Superior temporal gyrus (tissue), 1 donor: Measurements from ENCODE around the gene KIAA1549.
"Not testable (repeated sequence)": the region's sequence is repeated elsewhere in the genome, so short reads cannot be mapped to it uniquely, and the experiment has no call there.

Experiments
- DNase-seq: peaks from one replicate; pipeline ENCODE4 v3.0.0-alpha.2; 2016; ENCODE audit errors: extremely low spot score

The KIAA1549 gene

GRCh38 chr7:138981332-138982203 is at the start of gene KIAA1549:
Gene KIAA1549, minus strand, starts transcription at chr7:138981389. Its CDS starts 120 bp downstream, at chr7:138981269.
- no peak for DNase-seq

- DNase-seq: no peak
These were observed 48.2 kb upstream of the KIAA1549 start for GRCh38 chr7:139029353-139029752.

- no peak for DNase-seq
These were observed 45.4 kb upstream of the KIAA1549 start for GRCh38 chr7:139026551-139026950.

- not testable (repeated sequence) for DNase-seq
These were observed 44.7 kb upstream of the KIAA1549 start for GRCh38 chr7:139025861-139026260.

GRCh38 chr7:139023076-139023475 is 41.9 kb upstream of the KIAA1549 start:
- no peak for DNase-seq

GRCh38 chr7:139022286-139022685 is 41.1 kb upstream of the KIAA1549 start:
- no peak for DNase-seq

GRCh38 chr7:139018910-139019309 is 37.7 kb upstream of the KIAA1549 start:
- DNase-seq: no peak

- peak; percentile 85 for DNase-seq
These were observed 35.8 kb upstream of the KIAA1549 start for GRCh38 chr7:139016931-139017511.

GRCh38 chr7:139011373-139011772 is 30.2 kb upstream of the KIAA1549 start:
- DNase-seq: no peak

GRCh38 chr7:139004321-139005090 is 23.3 kb upstream of the KIAA1549 start:
- no peak for DNase-seq

- no peak for DNase-seq
These were observed 18.2 kb upstream of the KIAA1549 start for GRCh38 chr7:138999414-138999813.

- DNase-seq: peak; percentile 63
These were observed 10.9 kb upstream of the KIAA1549 start for GRCh38 chr7:138992052-138992531.

GRCh38 chr7:138987686-138988085 is 6.5 kb upstream of the KIAA1549 start:
- DNase-seq: no peak

- DNase-seq: no peak
These were observed 1.0 kb upstream of the KIAA1549 start for GRCh38 chr7:138982204-138982623.

- no peak for DNase-seq
These were observed 462 bp downstream of the KIAA1549 start for GRCh38 chr7:138980563-138981291.

GRCh38 chr7:138979988-138980562 is 1.1 kb downstream of the KIAA1549 start:
- DNase-seq: peak; percentile 42

- DNase-seq: no peak
These were observed 1.8 kb downstream of the KIAA1549 start for GRCh38 chr7:138979226-138979979.

GRCh38 chr7:138978541-138979184 is 2.5 kb downstream of the KIAA1549 start:
- no peak for DNase-seq

GRCh38 chr7:138976161-138976560 is 5.0 kb downstream of the KIAA1549 start:
- not testable (repeated sequence) for DNase-seq
